ENCODE data around the gene CCDC106.

Gene CCDC106

GRCh38 chr19:55684946-55685681, 37.1 kb downstream of the CCDC106 start:
- ChIA-PET POLR2A (no interaction called here), CTCF (no interaction called here)
- DNase-seq (ENCODE audit: extremely low spot score), result no peak
- TF ChIP-seq CTCF (IDR thresholded peaks at IDR 0.05; ENCODE audit: control extremely low read depth, extremely low read depth, low read depth, missing control alignments), result no peak

DNA sequence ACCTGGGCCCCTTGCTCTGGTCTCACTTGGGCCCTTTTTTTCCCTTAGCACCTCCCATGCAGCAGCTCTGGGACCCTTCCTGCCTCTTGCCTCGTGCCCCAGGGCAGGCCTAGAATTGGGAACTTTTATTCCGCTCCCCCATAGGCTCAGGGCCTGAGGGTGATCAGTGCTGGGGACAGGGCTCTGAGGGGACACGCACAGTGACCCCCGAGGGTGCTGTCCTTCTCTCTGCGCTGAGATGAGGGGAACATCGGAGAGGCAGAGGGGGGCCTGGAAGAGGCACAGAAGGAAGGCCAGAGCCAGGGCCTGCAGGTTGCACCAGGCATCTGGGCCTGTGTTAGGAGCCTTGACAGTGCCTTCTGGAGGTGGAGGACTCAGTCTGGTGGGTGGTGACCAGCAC, 37.8 kb downstream of the CCDC106 start:
- TF ChIP-seq CTCF (IDR thresholded peaks at IDR 0.05; ENCODE audit: control extremely low read depth, extremely low read depth, low read depth, missing control alignments), result no peak
- DNase-seq (ENCODE audit: extremely low spot score), result no peak
- CTCF ChIA-PET, result no interaction called here
- POLR2A ChIA-PET, result no interaction called here

- CTCF ChIA-PET, result no interaction called here
- POLR2A ChIA-PET, result interaction anchor here (0.6 kb wide), 1 partner anchor 586 kb away, joined by 7 read pairs; no protein-coding TSS in a partner anchor
- no peak for DNase-seq (ENCODE audit: extremely low spot score)
- TF ChIP-seq CTCF (IDR thresholded peaks at IDR 0.05; ENCODE audit: control extremely low read depth, extremely low read depth, low read depth, missing control alignments), result no peak
These were observed 38.5 kb downstream of the CCDC106 start for GRCh38 chr19:55686311-55687050.

DNA sequence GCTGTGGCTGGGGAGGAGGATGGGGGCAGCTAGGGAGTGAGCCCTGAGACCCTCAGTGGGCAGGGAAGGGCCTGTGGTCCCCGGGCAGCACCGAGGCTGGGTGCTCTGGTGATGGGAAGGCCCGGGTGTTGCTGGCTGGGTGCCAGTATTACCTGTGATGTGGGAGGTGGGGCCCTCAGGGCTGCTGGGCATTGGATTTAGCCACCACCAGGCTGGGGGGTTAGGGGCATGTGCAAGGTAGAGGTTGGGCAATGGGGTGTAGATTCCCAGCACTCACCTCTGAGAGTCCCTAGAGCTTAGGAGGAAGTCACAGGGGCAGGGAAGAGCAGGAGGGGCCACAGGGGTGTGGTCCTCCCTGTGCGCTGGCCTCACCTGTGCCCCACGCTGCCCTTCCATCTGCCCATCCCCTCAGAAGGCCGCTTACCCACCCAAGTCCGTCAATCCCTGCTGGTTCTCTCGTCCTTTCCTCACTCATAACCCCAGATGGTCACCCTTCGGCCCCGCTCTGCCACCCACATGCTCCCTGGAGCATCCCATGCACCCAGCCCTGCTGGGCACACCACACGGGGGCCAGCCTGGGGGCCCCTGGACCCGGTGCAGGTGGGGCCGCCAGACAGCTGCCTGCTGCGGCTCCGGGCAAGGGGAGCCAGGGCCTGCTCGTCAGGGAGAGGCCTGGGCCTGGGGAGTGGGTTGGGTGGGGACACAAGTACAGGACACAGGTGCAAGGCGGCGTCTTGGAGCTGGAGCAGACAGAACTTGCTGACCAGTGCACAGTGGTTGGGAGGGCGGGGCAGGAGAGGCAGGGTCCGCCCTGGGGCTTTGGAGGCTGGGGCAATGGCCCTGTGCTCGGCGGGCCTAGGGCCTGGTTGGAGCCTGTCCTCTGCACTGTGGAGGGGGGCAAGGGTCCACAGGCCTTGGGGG, 39.5 kb downstream of the CCDC106 start:
- DNase-seq (ENCODE audit: extremely low spot score), result no peak
- ChIA-PET POLR2A (no interaction called here), CTCF (no interaction called here)
- no peak for TF ChIP-seq CTCF (IDR thresholded peaks at IDR 0.05; ENCODE audit: control extremely low read depth, extremely low read depth, low read depth, missing control alignments)

GRCh38 chr19:55688422-55689218, 40.6 kb downstream of the CCDC106 start:
- POLR2A ChIA-PET, result no interaction called here
- no peak for DNase-seq (ENCODE audit: extremely low spot score)
- TF ChIP-seq CTCF (IDR thresholded peaks at IDR 0.05; ENCODE audit: control extremely low read depth, extremely low read depth, low read depth, missing control alignments), result no peak
- CTCF ChIA-PET, result no interaction called here
